ENCODE results near the gene MBNL1.
"Not testable (repeated sequence)": the region's sequence is repeated elsewhere in the genome, so short reads cannot be mapped to it uniquely, and the experiment has no call there.

MBNL1 gene

GRCh38 chr3:152350139-152350538, 81.4 kb downstream of the MBNL1 start:
- DNase-seq (ENCODE audit: low read depth) = no peak

GRCh38 chr3:152350776-152351175, 82.0 kb downstream of the MBNL1 start:
- DNase-seq (ENCODE audit: low read depth) = no peak

GRCh38 chr3:152352554-152352953, 83.8 kb downstream of the MBNL1 start:
- DNase-seq (ENCODE audit: low read depth) = no peak

GRCh38 chr3:152353578-152353977, 84.8 kb downstream of the MBNL1 start:
- DNase-seq (ENCODE audit: low read depth) = no peak

GRCh38 chr3:152355744-152356665, 87.3 kb downstream of the MBNL1 start:
- DNase-seq (ENCODE audit: low read depth) = no peak

GRCh38 chr3:152356870-152357276, 88.1 kb downstream of the MBNL1 start:
- no peak for DNase-seq (ENCODE audit: low read depth)

GRCh38 chr3:152357587-152357986, 88.9 kb downstream of the MBNL1 start:
- no peak for DNase-seq (ENCODE audit: low read depth)

- DNase-seq (ENCODE audit: low read depth) = no peak
Observed at GRCh38 chr3:152359385-152360248, 90.9 kb downstream of the MBNL1 start.

- no peak for DNase-seq (ENCODE audit: low read depth)
Observed at GRCh38 chr3:152360302-152360701, 91.6 kb downstream of the MBNL1 start.

GRCh38 chr3:152360966-152361365, 92.2 kb downstream of the MBNL1 start:
- DNase-seq (ENCODE audit: low read depth) = no peak

- DNase-seq (ENCODE audit: low read depth) = no peak
Observed at GRCh38 chr3:152362086-152362485, 93.4 kb downstream of the MBNL1 start.

- no peak for DNase-seq (ENCODE audit: low read depth)
Observed at GRCh38 chr3:152364237-152364636, 95.5 kb downstream of the MBNL1 start.

- no peak for DNase-seq (ENCODE audit: low read depth)
Observed at GRCh38 chr3:152365126-152365525, 96.4 kb downstream of the MBNL1 start.

GRCh38 chr3:152365766-152366593, 97.3 kb downstream of the MBNL1 start:
- no peak for DNase-seq (ENCODE audit: low read depth)

GRCh38 chr3:152367192-152367591, 98.5 kb downstream of the MBNL1 start:
- DNase-seq (ENCODE audit: low read depth) = not testable (repeated sequence)

GRCh38 chr3:152372633-152373032, 103.9 kb downstream of the MBNL1 start:
- not testable (repeated sequence) for DNase-seq (ENCODE audit: low read depth)

- DNase-seq (ENCODE audit: low read depth) = no peak
Observed at GRCh38 chr3:152373379-152373778, 104.7 kb downstream of the MBNL1 start.

- no peak for DNase-seq (ENCODE audit: low read depth)
Observed at GRCh38 chr3:152374262-152374990, 105.7 kb downstream of the MBNL1 start.

- no peak for DNase-seq (ENCODE audit: low read depth)
Observed at GRCh38 chr3:152375546-152375945, 106.8 kb downstream of the MBNL1 start.

GRCh38 chr3:152376351-152377183, 107.8 kb downstream of the MBNL1 start:
- DNase-seq (ENCODE audit: low read depth) = no peak
